Inflammatory macrophage treated with lipopolysaccharide for 1 hour (primary cell): ENCODE results near the gene SLC9A3.
"Not testable (repeated sequence)": the region's sequence is repeated elsewhere in the genome, so short reads cannot be mapped to it uniquely, and the experiment has no call there.

Source experiments
- DNase-seq, 2 donors: peaks; one replicate each; pipeline ENCODE4 v3.0.0-alpha.2; 2020 to 2022

SLC9A3 gene

DNA sequence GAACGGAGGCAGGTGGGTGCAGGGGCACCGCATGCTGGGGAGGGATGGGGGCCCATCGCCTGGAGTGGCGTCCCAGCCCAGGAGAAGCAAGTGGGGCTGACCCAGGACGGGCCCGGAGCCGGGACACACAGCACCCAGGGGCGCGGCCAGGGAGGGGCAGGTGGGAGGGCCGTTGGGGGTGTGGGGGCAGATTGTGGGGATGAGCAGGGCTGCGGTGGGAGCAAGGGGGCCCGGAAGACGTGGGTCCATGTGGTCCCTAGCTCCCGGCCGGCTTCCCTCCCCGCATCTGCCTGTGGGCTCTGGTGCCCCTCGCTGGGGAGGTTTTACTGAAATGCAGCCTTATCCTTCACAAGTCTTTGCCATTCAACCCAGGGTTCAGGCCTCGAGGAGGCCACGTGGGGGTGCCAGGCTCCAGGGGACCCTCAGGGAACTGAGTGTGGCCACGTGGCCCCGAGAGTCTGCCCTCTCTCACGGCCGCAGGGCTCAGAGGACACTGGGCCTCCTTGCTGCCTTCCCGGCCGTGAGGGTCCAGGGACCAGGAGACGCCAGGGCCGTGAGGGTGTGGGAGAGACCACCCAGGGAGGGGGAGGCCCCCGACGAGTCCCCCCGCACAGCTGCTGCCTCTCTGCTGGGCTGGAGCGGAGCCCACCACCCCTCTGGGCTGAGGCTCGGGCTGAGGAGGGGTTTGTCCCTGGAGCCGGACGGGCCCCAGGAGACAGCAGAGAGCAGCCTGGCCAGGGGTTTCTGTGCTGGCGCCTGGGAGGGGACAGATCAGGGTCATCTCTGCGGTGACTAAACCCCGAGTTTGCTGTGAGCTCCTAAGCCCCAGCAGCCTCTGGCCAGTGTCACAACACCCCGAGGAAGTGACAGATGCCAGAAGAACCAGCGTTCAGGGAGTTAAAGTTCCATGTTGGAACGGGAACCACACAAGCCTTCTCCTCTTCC, 35.2 kb downstream of the SLC9A3 start:
- no peak for DNase-seq

DNA sequence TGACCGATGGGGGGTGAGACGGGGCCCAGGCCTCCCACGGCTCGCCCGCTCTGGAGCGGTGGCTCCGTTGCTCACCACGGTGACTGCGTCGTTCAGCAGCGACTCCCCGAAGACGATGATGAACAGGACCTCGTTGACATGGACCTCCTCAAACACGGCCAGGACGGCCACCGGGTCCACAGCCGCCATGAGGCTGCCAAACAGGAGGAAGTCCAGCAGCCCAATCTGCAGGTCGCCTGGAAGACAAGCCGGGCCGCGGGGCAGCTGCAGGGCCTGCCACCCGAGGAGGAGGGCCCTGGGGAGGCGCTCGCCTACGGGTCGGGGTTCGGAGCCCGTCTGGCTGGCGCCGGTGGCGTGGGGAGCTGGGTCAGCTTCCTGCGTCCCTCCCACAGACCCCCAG, 36.0 kb downstream of the SLC9A3 start:
- DNase-seq: no peak

DNA sequence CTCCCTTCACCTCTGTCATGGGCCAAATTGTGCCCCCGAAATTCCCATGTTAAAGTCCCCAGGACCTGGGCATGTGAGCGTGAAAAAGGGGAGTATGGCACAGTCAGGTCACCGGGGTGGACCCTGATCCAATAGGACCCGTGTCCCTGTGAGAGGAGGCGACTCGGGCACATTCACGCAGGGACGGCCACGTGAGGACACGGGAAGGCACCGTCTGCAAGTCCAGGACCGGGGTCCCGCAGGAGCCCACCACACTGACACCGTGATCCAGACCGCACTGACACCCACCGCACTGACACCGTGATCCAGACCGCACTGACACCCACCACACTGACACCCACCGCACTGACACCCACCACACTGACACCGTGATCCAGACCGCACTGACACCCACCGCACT, 37.7 kb downstream of the SLC9A3 start:
- DNase-seq: not testable (repeated sequence)

DNA sequence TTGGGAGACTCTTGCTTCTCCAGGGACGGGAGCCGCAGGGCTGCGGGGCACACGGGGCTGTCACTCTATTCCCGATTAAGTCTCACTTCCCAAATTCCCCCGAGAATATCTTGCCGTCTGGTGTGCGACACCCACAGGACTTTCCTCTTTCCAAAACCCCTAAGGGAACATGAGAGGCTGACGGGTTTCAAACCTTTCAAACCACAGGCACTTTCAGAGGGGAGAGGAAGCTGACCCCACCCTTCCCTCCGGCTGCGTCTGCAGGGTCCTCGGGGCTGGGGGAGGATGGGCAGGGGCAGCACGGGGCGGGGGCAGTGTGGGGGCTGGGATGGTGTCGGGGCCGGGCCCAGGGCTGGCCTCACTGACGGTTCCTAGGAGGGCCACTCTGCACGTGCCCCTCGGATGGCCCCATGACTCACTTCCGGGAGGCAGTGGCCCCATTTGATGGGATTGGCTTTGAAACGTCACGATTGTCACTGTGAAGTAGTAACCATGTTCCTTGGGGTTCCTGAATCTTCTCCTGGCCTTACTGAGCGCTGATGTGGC, 38.2 kb downstream of the SLC9A3 start:
- peak; percentile 35 to 39 for DNase-seq

DNA sequence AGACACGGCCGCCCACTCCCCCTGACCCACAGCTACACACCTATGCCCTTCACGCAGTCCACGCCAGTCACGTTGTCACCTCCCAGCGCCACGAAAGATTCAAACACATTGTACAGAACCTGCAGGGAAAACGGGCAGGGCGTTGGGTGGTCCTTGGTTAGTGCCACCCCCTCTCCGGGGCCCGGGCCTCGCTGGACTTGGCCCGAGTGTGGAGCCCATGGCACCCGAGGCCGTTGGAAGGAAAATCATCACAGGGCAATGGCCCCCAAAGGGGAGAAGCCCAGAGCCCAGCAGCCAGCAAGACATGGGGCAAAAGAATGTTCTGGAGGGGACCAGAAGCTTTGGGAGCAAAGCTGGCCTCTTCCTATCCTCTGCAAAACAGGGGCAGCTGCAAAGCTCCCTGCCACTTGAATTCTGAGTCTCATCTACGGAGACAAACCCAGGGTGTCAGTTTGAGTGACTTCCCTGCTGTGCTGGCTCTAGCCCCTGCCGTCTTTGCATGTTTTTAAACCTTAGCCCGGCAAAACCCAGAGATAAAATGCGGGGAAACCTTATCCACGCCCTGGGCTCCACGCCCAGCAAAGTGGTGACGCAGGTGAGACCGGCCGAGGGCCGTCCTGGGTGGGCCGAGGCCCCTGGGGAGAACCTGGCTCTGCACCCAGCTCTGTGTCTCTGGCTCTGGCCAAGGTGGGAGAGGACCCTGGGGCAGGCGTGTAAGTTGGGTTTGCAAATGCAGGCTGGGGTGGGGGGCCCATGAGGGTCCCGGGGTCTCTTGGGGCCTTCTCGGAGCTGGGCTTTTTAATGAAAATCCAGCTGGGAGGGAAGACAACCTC, 38.9 kb downstream of the SLC9A3 start:
- no peak for DNase-seq

DNA sequence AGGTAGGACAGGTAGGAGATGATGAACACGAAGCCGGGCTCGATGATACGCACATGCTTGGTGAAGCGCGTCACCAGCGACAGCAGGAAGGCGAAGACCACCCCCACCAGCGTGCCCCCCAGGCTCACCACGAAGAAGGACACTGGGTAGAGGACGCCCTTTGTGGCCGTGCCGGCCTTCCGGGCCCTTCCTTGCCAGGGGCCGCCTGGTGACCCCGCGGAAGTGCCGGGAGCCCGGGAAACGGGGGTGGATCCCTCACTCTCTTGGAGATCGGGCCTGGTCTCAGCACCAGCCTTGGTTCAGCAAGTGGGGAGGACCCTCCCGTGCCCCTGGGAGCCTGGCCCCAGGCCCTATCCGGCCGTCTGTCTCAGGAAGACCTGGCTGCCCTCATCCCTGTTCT, 39.7 kb downstream of the SLC9A3 start:
- DNase-seq: no peak

DNA sequence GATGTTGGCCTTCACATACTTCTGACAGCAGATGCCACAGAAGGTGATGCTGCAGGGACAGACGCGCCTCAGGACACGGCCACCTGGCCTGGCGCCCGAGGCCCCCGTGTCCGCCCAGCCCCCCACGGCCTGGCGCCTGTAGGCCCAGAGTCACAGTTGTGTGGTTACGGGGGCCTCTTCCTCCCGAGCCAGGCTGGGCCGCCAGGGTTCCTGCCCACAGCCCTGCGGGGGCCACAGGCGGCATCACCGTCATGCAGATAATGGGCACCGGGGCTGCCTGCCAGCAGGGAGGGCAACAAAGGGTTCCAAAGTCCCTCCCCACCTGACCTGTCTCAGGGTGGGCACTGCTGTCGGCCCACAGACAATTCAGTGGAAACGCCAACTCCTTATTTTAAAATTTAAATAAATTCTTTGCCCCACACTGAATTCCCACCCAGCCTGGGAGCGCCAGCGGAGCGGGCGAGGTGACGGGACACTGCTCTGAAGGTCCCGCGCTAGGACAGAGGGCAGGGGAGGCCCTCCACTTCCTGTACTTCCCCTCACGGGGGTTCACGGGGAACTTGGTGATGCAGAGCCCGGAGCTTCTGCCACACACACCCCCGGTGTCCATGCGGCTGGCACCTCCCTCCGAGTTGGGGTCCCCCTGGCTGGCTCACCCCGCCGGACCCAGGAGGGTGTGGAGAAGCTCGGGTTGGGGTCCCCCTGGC, 40.7 kb downstream of the SLC9A3 start:
- peak; percentile 12 to 15 for DNase-seq

DNA sequence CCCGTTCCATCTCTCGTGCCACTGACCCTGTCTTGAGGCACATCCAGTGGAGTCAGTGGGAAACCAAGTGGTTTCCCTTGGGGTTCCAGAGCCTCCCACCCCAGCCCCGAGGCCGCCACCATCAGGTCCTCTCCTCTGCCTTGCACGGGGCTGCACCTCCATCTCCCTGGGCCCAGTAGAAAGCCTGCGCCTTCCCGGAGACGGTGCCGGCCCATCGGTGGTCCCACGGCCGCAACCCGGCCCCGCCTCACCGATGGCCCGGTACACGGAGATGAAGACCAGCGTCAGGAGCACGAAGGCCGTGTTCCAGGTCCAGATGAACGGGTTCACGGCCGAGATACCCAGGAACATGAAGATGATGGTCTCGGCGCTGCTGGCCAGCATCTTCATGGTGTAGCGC, 41.2 kb downstream of the SLC9A3 start:
- no peak for DNase-seq

DNA sequence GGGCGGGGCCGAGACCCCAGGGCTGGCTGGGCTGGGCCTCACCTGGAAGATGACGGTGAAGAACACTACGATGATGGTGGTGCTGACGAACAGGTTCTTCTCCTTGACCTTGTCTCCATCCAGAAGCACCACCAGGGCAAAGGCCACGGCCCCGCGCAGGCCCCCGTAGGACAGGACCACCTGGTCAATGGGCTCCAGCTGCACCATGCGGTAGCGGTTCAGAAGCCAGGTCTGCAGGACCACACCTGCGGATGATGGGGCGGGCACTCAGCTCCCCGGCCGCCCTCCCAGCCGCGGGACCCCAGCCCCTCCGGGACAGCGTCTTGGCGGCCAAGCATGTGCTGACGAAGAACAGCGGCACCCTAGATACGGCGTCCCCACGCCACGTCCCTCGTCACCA, 41.7 kb downstream of the SLC9A3 start:
- DNase-seq: no peak

DNA sequence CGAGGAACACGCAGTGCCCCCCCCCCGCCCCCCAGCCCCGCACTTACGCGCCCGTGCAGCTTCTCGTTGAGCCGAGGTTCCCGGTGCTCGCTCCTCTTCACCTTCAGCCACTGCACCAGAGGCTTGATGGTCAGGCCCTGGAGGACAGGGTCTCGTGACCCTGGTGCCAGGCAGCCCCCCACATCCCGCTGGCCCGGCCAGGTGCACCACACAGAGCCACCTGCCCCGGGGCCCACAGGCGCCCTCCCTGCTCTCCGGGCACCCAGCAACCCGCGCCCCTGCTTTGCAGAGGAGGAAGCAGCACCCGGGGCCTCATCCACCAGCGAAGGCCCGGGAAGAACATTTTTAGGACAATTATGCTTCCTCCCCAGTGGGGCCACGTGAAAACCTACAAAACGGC, 42.2 kb downstream of the SLC9A3 start:
- DNase-seq: no peak

DNA sequence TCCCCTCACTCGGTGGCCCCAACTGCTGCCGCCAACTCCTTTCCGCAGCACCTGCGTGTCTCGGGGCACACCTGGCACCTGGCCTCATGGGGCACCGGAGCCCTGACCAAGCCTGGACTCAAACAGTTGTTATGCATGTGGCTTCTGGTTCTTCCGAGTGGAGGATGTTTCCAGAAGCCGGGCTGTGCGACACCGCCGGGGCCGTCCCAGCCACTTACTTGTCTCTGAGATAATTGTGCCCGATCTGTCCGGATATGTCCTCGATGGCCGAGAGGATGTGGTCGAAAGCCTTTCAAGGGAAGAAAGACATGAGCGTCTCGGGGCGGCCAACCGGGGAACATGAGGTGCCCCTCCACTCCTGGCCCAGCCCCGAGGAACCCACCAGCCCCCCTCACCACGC, 42.9 kb downstream of the SLC9A3 start:
- no peak for DNase-seq

DNA sequence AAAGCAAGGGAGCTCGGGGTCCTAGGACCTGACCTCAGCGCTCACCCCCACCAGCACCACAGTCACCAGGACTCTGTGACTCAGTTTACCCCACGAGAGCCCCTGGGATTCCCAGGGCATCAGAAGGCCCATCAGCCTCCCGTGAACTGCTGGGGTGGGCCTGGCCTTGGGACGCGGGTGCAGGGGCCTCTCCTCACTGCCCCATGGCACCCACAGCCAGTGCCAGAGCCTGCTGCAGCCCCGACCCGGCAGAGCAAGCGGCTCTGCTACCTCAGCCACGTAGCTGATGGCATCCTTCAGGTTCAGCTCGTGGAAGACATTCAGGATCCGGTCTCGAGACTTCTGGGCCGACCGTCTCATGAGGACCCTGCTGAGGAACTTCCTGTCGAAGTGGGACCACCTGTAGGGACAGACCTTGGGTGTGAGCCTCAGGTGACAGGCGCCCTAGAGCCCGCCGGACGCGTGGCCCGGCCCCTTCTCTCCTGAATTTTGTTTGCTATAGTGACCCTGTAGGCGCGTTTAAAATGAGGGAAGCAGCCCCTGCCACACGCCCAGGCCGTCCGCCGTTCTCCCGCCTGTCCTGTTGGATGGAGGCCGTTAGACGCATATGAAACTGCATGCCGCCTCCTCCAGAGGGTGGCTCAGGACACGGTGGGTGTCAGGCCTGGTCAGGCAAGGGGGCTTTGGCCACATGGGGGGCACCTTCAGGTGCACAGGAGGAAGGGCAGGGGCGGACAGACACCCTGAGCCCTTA, 44.5 kb downstream of the SLC9A3 start:
- DNase-seq: no peak

DNA sequence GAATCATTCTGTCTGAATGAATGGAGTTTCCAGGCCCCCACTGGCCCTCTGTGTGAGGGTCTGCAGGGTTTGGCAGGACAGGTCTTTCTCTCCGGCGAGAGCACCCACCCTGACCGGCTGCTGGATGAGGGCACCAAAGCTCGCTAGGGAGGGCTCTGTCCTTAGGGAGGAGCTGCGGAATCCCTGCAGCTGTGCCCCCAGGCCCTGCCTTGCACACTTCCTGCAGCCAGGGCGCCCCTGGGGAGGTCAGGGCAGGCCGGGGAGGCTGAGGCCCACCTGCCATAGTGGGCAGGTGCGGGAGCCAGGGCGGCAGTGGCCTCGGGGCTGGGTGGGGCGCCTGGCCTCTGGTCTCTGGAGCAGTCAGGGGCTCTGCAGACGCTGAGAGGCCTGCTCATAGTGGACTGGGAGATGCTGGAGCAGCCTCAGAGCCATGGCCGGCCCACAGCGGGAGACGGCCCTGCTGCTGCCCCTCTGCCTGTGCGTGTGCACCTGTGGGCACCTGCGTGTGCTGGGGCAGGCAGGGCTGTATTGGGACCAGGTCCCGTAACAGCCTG, 45.2 kb downstream of the SLC9A3 start:
- DNase-seq: no peak

DNA sequence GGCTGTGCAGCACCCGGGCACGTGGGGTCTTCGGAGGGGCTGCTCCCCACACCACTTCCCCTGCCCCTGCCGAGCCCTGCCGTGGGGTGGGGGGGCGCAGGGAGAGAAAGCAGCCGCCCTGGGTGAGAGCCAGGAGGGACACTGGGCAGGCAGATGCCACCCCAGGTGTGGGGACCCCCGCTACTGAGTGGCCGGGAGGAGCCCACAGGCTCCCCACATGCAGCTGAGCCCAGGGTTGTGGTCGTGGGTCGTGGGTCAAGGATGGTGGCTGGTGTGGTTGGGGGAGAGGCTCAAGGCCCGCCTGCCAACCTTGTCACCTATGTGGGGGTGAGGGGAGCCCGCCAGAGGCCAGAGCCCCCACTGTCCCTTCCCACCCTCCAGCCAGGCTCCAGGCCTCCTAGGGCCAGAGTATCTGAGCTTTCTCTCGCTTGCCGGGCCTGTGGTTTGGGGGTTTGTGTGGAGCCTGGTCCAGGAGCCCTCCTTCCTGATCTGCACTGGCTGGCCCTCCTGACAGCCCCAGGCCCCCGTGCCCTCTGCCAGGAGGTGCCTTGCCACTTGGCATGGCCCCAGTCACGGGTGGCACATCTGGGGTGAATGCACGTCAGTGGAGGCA, 45.8 kb downstream of the SLC9A3 start:
- no peak for DNase-seq

DNA sequence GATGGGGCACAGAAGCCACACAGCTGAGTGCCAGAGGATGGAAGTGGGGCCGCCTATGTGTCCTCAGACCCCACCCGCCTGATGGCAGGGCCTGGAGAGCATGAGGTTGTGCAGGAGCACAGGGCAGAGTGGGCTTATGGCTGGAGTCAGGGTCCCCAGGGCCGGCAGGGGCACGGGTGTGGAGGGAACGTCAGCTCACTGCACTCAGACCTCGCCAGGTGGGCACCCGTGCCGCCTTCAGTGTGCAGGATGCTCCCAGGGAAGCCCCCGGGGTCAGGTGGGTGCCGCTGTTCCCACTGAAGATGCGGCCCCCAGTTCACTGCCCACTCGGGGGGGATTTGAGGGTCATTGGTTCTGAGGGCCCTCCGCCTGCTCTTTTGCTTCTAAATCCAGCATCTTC, 46.4 kb downstream of the SLC9A3 start:
- DNase-seq: no peak

DNA sequence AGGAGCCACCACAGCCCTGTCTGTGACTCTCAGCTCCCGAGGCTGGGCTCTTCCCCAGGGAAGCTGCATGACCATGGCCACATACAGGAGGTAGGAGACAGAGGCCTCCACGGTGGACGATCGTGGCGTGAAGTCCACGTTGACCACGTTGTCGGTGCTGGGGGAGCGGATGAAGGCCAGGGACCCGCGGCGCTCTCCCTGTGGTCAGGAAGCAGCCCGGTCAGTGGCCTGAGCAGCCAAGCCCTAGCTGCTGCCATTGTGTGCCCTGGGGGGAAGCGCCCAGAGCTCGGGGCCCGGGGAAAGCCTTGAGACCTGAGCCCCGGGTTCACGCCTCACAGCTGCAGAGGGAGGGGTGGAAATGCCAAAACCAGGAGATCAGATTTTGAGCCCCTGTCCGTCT, 47.0 kb downstream of the SLC9A3 start:
- no peak for DNase-seq

DNA sequence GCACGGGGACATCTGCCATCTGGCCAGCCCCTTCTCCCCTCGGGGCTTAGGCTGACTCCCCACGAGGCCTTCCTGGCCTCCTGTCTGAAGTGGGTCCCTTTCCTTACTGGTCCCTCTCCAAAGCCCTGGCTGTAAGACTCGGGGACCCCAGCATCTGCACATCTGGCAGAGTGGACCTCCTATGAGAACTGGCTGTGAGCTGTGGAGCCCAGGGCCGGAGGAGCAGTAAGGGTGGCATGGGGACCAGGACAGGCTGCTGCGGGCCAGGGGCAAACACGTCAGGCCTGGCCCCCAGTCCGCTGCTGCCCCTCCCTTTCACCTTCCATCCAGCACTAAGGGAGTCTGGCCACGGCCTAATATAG, 47.5 kb downstream of the SLC9A3 start:
- DNase-seq: no peak

DNA sequence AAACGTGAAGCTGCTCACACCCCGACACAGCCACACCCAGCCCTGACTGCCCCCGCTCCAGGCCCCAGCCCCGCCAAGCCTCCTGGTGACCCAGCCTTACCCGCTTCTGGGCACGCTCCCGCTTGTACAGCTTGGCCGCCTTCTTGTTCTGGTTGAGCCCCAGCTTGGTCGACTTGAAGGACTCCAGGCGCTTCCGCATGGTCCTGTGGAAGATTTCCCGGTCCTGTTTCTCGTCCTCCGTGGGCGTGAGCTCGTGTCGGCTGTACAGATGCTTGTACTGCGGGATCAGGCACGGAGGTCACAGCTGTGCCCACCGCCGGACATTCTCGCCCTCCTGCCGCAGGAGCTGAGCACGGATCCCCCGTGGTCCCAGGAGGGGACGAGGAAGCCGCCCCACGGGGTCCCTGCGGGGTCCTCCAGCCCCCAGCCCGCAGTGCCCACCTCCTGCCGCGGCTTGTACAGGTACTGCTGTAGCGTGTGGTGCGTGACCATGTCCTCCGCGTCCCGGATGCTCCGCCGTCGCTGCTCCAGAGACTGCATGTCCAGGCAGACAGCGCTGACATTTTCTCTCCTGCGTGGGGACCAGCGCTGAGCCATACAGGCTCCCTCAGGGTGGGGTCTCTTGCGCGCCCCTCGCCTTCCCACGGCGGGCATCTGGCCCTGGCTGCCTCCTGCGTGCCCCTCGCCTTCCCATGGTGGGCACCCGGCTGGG, 48.0 kb downstream of the SLC9A3 start:
- DNase-seq: no peak

DNA sequence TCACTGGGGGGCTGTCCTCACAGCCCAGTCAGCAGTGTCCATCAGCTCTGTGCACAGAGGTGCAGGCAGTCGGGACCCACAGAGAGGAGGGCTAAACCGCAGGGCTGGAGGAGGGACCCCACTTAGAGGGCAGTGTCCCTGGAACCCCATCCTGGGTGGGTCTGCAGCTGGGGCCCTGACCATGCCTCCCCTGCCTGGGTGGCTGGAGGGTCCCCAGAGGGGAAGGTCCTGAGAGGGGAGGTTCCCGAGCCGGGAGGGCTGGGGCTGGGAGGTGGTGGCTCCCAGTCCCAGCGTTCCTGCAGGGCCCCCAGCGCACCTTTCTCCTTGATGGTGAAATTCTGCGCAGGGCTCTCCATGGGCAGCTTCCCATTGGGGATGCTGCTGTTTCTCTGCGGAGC, 48.5 kb downstream of the SLC9A3 start:
- DNase-seq: no peak

DNA sequence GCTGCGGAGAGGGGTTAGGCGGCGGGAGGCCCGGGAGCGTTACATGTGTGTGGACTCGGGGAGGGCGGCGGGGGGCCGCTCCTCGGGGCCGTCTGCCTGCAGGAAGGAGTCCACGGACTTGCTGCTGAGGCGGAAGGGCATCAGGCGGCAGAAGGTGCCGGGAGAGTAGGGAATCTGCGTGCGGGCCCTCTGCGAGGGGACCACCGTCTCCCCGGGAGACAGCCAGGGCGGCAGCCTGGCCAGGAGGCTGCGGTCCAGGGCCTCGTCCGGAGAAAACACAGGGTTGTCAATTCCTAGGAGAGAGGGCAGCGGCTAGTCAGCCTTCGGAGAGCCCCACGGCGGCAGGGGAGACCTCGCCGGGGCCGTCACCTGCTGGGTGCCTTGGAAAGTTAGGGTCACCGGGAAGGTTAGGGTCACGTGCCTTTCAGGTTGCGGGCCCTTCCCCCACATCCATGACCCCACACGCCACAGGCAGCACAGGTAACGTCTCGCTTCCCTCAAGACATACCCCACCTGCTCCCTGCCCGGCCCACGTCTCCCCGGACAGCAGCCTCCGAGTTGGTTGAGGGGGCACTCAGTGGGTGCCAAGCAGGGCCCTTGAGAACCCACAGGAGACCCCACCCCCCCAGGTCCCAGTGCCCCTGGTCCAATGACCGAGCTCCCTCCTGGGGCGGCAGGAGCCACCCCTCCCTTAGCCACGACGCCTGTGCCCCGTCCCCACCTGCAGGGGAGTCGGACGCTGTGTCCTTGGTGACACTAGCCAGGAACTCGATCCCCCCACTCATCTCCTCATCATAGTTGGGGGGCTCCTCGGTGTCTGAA, 49.2 kb downstream of the SLC9A3 start:
- DNase-seq: no peak
